ENCODE data around the gene TMTC2.

- TF ChIP-seq EZH2phosphoT487 (IDR thresholded peaks at IDR 0.05; ENCODE audit: insufficient read depth, low read depth) (no peak), EZH2 (IDR thresholded peaks at IDR 0.05; ENCODE audit: insufficient read depth, poor library complexity, severe bottlenecking) (no peak)
Observed at GRCh38 chr12:83113945-83114344, 427.2 kb downstream of the TMTC2 start.

All from GM23248 (cell line).